Left hindlimb (tissue), 1 donor: ENCODE data around the gene OR52E4.

Source experiments
- DNase-seq: peaks from one replicate; pipeline ENCODE4 v3.0.0-alpha.2; 2018

OR52E4 gene

GRCh38 chr11:5929571-5930368, 49.3 kb downstream of the OR52E4 start:
- DNase-seq: no peak

GRCh38 chr11:5930614-5931013, 50.2 kb downstream of the OR52E4 start:
- DNase-seq: no peak

GRCh38 chr11:5931061-5931460, 50.6 kb downstream of the OR52E4 start:
- no peak for DNase-seq

- no peak for DNase-seq
Measured at GRCh38 chr11:5932671-5933070, 52.2 kb downstream of the OR52E4 start.

- DNase-seq: no peak
Measured at GRCh38 chr11:5933116-5933515, 52.7 kb downstream of the OR52E4 start.
